Activated CD4-positive, CD25-positive, alpha-beta regulatory T cell treated with anti-CD3 and anti-CD28 coated beads, Interleukin-2, amount 50 U/mL, for 16 hours (primary cell): Measurements from ENCODE around the gene PCDHGA7.
"Not testable (repeated sequence)": the region's sequence is repeated elsewhere in the genome, so short reads cannot be mapped to it uniquely, and the experiment has no call there.

Source experiments
- DNase-seq: peaks from one replicate; pipeline ENCODE4 v3.0.0-alpha.2; 2020; ENCODE audit warnings: low read depth, low spot score

Gene PCDHGA7

GRCh38 chr5:141366016-141366896 is 16.3 kb upstream of the PCDHGA7 start:
- no peak for DNase-seq

- DNase-seq: no peak
Measured at GRCh38 chr5:141369994-141370848, 12.3 kb upstream of the PCDHGA7 start, which contains the start of gene PCDHGB3. Gene PCDHGB3 (plus strand): TSS chr5:141370242. CDS start chr5:141370395, 153 bp downstream.

DNA sequence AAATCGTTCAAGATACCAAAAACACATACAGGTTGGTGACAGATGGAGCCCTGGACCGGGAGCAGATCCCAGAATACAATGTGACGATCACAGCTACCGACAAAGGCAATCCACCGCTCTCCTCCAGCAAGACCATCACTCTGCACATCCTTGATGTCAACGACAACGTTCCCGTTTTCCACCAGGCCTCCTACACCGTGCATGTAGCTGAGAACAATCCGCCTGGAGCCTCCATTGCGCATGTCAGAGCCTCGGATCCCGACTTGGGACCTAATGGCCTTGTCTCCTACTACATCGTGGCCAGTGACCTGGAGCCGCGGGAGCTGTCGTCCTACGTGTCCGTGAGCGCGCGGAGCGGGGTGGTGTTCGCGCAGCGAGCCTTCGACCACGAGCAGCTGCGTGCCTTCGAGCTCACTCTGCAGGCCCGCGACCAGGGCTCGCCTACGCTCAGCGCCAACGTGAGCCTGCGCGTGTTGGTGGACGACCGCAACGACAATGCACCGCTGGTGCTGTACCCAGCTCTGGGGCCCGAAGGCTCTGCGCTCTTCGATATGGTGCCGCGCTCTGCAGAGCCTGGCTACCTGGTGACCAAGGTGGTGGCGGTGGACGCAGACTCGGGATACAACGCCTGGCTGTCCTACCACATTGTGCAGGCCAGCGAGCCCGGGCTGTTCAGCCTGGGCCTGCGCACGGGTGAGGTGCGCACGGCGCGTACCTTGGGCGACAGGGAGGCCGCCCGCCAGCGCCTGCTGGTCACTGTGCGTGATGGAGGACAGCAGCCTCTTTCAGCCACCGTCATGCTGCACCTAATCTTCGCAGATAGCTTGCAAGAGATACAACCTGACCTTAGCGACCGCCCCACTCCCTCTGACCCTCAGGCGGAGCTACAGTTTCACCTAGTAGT is 10.7 kb upstream of the PCDHGA7 start:
- DNase-seq: no peak

DNA sequence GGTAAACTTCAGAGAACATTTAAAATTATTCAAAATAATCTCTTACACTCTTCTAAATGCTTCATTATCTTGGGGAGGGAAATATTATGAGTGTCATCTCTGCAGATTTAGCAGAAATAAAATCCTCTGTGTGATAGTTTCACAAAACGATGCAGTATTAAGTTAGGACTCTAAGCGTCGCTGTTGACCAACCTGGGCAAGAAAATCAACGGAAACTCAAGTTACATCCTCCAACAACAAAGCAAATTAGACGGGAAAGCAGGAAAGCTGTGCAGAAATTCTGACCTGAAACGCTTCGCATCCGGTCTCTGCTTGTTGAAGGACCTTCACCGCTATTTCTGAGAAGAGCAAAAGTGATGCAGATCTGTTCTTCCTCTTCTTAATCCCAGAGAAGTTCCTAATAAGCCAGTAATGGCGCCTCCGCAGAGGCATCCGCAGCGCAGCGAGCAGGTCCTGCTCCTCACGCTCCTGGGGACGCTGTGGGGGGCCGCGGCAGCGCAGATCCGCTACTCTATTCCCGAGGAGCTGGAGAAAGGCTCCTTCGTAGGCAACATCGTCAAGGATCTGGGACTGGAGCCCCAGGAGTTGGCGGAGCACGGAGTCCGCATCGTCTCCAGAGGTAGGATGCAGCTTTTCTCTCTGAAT is 8.7 kb upstream of the PCDHGA7 start, which contains the start of gene PCDHGA6:
Gene PCDHGA6, plus strand, starts transcription at position 219 of the 645 bp plus-strand sequence. Its CDS starts 193 bp downstream, at position 412.
- no peak for DNase-seq

DNA sequence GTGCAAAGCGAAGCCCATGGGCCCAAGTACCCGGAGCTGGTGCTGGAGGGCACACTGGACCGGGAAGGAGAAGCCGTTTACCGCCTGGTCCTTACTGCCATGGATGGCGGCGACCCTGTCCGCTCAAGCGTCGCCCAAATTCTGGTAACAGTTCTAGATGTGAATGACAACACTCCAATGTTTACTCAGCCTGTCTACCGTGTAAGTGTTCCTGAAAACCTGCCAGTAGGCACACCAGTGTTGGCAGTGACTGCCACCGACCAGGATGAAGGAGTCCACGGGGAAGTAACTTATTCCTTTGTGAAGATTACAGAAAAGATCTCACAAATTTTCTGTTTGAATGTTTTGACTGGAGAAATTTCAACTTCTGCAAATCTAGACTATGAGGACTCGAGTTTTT is 7.9 kb upstream of the PCDHGA7 start:
- DNase-seq: no peak

- not testable (repeated sequence) for DNase-seq
Measured at GRCh38 chr5:141375444-141376155, 6.9 kb upstream of the PCDHGA7 start.

DNA sequence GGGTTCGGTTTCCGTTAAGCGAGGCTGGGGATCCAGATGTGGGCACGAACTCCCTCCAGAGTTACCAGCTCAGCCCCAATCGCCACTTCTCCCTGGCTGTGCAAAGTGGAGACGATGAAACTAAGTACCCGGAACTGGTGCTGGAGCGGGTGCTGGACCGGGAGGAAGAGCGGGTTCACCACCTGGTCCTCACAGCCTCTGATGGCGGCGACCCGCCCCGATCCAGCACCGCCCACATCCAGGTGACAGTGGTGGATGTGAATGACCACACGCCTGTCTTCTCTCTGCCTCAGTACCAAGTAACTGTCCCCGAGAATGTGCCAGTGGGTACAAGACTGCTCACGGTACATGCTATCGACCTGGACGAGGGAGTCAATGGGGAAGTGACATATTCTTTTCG is 803 bp downstream of the PCDHGA7 start:
- DNase-seq: no peak

DNA sequence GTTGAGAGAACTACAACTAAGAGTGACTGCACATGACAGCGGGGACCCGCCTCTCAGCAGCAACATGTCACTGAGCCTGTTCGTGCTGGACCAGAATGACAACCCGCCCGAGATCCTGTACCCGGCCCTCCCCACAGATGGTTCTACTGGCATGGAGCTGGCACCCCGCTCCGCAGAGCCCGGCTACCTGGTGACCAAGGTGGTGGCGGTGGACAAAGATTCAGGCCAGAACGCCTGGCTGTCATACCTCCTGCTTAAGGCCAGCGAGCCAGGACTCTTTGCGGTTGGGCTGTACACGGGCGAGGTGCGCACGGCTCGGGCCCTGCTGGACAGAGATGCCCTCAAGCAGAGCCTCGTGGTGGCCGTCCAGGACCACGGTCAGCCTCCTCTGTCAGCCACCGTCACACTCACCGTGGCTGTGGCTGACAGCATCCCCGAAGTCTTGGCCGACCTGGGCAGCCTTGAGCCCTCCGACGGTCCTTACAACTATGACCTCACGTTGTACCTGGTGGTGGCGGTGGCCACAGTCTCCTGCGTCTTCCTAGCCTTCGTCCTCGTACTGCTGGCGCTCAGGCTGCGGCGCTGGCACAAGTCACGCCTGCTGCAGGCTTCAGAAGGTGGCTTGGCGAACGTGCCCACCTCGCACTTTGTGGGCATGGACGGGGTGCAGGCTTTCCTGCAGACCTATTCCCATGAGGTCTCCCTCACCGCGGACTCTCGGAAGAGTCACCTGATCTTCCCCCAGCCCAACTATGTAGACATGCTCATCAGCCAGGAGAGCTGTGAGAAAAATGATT is 2.1 kb downstream of the PCDHGA7 start:
- no peak for DNase-seq

- DNase-seq: not testable (repeated sequence)
Measured at GRCh38 chr5:141387557-141388311, 5.2 kb downstream of the PCDHGA7 start, which contains the start of gene PCDHGB4. Gene PCDHGB4 (plus strand): TSS chr5:141387698. CDS start chr5:141387885, 187 bp downstream.

DNA sequence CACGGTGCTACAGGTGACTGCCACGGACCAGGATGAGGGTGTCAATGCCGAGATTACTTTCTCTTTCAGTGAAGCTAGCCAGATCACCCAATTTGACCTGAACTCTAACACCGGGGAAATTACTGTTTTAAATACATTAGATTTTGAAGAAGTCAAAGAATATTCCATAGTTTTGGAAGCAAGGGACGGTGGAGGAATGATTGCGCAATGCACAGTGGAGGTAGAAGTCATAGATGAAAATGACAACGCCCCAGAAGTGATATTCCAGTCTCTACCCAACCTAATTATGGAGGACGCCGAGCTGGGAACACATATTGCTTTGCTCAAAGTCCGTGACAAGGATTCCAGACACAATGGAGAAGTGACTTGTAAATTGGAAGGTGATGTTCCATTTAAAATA is 6.1 kb downstream of the PCDHGA7 start:
- DNase-seq: no peak

DNA sequence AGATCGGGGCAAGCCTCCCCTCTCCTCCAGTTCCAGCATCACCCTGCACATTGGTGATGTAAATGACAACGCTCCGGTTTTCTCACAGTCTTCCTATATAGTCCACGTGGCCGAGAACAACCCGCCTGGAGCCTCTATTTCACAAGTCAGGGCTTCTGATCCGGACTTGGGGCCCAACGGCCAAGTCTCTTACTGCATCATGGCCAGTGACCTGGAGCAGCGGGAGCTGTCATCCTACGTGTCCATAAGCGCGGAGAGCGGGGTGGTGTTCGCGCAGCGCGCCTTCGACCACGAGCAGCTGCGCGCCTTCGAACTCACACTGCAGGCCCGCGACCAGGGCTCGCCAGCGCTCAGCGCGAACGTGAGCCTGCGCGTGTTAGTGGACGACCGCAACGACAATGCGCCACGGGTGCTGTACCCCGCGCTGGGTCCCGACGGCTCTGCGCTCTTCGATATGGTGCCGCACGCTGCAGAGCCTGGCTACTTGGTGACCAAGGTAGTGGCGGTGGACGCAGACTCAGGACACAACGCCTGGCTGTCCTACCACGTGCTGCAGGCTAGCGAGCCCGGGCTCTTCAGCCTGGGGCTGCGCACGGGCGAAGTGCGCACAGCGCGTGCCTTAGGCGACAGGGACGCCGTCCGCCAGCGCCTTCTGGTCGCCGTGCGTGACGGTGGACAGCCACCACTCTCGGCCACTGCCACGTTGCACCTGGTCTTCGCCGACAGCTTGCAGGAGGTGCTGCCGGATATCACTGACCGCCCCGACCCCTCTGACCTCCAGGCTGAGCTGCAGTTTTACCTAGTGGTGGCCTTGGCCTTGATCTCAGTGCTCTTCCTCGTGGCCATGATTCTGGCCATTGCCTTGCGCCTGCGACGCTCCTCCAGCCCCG is 6.9 kb downstream of the PCDHGA7 start:
- no peak for DNase-seq

DNA sequence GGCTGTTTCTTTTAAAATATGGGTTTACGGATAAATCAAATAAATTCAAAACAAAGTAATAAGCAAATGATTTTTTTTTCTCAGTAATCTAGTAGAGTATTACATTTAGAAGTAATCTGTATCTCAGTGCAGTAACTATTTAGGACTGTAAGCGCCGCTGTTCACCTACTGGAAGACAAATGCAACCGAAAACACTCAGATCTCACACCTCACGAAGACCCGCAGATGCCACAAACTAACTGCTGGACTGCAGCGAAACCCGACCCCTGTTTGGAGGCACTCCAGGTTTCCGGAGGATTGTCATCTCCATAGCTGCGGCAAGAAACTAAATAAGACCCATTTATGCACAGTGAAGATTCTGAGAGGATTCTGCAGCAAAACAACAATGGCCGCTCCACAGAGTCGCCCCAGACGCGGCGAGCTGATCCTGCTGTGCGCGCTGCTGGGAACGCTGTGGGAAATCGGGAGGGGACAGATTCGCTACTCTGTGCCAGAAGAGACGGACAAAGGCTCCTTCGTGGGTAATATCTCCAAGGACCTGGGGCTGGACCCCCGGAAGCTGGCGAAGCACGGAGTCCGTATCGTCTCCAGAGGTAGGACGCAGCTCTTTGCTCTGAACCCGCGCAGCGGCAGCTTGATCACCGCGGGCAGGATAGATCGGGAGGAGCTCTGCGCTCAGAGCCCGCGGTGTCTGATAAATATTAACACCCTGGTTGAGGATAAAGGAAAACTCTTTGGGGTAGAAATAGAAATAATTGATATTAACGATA is 10.1 kb downstream of the PCDHGA7 start, which contains the start of gene PCDHGA8:
Gene PCDHGA8, plus strand, starts transcription at position 205 of the 770 bp plus-strand sequence. Its CDS starts 181 bp downstream, at position 386.
- no peak for DNase-seq

GRCh38 chr5:141393267-141393666 is 10.7 kb downstream of the PCDHGA7 start:
- DNase-seq: no peak

DNA sequence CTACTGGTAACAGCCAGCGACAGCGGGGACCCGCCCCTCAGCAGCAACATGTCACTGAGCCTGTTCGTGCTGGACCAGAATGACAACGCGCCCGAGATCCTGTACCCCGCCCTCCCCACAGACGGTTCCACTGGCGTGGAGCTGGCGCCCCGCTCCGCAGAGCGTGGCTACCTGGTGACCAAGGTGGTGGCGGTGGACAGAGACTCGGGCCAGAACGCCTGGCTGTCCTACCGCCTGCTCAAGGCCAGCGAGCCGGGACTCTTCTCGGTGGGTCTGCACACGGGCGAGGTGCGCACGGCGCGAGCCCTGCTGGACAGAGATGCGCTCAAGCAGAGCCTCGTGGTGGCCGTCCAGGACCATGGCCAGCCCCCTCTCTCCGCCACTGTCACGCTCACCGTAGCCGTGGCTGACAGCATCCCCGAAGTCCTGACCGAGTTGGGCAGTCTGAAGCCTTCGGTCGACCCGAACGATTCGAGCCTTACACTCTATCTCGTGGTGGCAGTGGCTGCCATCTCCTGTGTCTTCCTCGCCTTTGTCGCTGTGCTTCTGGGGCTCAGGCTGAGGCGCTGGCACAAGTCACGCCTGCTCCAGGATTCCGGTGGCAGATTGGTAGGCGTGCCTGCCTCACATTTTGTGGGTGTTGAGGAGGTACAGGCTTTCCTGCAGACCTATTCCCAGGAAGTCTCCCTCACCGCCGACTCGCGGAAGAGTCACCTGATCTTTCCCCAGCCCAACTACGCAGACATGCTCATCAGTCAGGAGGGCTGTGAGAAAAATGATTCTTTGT is 12.1 kb downstream of the PCDHGA7 start:
- DNase-seq: not testable (repeated sequence)

- DNase-seq: not testable (repeated sequence)
Measured at GRCh38 chr5:141397756-141398551, 15.4 kb downstream of the PCDHGA7 start, which contains the start of gene PCDHGB5. Gene PCDHGB5 (plus strand): TSS chr5:141397947. CDS start chr5:141398128, 181 bp downstream.
